C4-2B (cell line): Measurements from ENCODE around the gene SPATA4.

Experiments
- CTCF ChIP-seq: fragments of 450-650 bp; conservative IDR thresholded peaks from 2 replicates; pipeline ENCODE4 v1.5.1; 2017; ENCODE audit warnings: mild to moderate bottlenecking
- ZFX ChIP-seq: fragments of 450-650 bp; IDR thresholded peaks from 2 replicates; pipeline ENCODE4 v1.6.1; 2017

- TF ChIP-seq CTCF: no peak
- no peak for TF ChIP-seq ZFX
Observed at GRCh38 chr4:176185051-176185450, 10.3 kb downstream of the SPATA4 start.
